Small intestine (tissue), 7 donors: ENCODE results near the gene NUTF2. TPM values are rescaled to one million over a fixed set of nuclear protein-coding genes. Genes with fewer than 3 reads are reported as not detected.

Experiments
- DNase-seq, 2 donors: peaks; one replicate each; pipeline versions ENCODE4 v3.0.0 to v3.0.0-alpha.2; 2013
- FAIRE-seq: peaks from 2 replicates; lab custom pipeline; 2012; peaks lifted over from hg19 to GRCh38; lab: Jason Lieb, UNC
- H3K27ac ChIP-seq, 3 donors: one replicate each; pipeline ENCODE4 v1.5.1; 2013; ENCODE audit warnings: low read length in 2 of 3, mild to moderate bottlenecking in 2 of 3, control low read depth in 1 of 3, inconsistent platforms in 1 of 3, low read depth in 1 of 3, moderate library complexity in 1 of 3
- H3K27me3 ChIP-seq, 3 donors: one replicate each; pipeline ENCODE4 v1.6.1; 2013; ENCODE audit warnings: low read length in 3 of 3, inconsistent platforms in 1 of 3; ENCODE audit not compliant: control insufficient read depth in 3 of 3, insufficient read depth in 3 of 3
- H3K36me3 ChIP-seq, 3 donors: one replicate each; pipeline ENCODE4 v1.6.1; 2013; ENCODE audit warnings: low read length in 3 of 3, inconsistent platforms in 1 of 3, low read depth in 1 of 3, mild to moderate bottlenecking in 1 of 3, moderate library complexity in 1 of 3; ENCODE audit not compliant: control insufficient read depth in 3 of 3, insufficient read depth in 2 of 3
- H3K4me1 ChIP-seq, 3 donors: one replicate each; pipeline ENCODE4 v1.6.1; 2013; ENCODE audit warnings: low read length in 2 of 3, inconsistent platforms in 1 of 3, low read depth in 1 of 3, mild to moderate bottlenecking in 1 of 3, moderate library complexity in 1 of 3; ENCODE audit not compliant: control insufficient read depth in 3 of 3, insufficient read depth in 2 of 3
- H3K4me3 ChIP-seq, 3 donors: one replicate each; pipeline ENCODE4 v1.5.1; 2013; ENCODE audit warnings: low read length in 3 of 3, control low read depth in 1 of 3, inconsistent platforms in 1 of 3, low read depth in 1 of 3, mild to moderate bottlenecking in 1 of 3, moderate library complexity in 1 of 3
- H3K9me3 ChIP-seq, 2 donors: one replicate each; pipeline ENCODE4 v1.6.1; 2013; ENCODE audit warnings: low read depth in 1 of 2, low read length in 1 of 2; ENCODE audit not compliant: control insufficient read depth in 2 of 2, insufficient read depth in 1 of 2
- WGBS, 3 donors: extraction: QIAGEN DNeasy Blood & Tissue Kit; methylation state at CpG; one replicate each; pipeline ENCODE4 v1.1.7; 2013; 5-methylcytosine and 5-hydroxymethylcytosine counted together
- polyA plus RNA-seq, 4 donors: library from polyadenylated mRNA; stranded (reverse) in 3 of 4; unstranded in 1 of 4; fragments of 200-250 nt in 3 of 4; fragments of 120-200 nt in 1 of 4; gene quantifications; one replicate each; pipeline versions ENCODE4 v1.2.1 to v1.2.3, GENCODE V29; 2013
- donor health status: healthy with polysubstance abuse.
- donor health status: control.
- donor health status: control.
- donor health status: Bipolar disorder and iron deficiency.
- donor health status: healthy.

Gene NUTF2
- polyA plus RNA-seq, 4 donors: 77.3 to 115 (median 102) TPM

DNA sequence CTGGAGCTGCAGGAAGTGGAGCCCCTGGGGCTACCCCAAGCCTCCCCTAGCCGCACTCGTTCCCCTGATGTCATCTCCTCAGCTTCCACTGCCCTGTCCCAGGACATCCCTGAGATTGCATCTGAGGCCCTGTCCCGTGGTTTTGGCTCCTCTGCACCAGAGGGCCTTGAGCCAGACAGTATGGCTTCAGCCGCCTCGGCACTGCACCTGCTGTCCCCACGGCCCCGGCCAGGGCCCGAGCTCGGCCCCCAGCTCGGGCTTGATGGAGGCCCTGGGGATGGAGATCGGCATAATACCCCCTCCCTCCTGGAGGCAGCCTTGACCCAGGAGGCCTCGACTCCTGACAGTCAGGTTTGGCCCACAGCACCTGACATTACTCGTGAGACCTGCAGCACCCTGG lies 33.9 kb downstream of the NUTF2 start:
- WGBS, 3 donors: 93 to 95% (median 95%) methylated on average over 13 of the region's 13 CpGs
- FAIRE-seq (no peak), DNase-seq (no peak)
- H3K27ac ChIP-seq: no peak overlapping the region
- H3K4me3 ChIP-seq: no peak overlapping the region
- H3K36me3 ChIP-seq: peaks cover 22 to 100% (median 46%) of the 10 kb centered on the region in 3 donors
- no peaks in the 10 kb centered on the region for H3K27me3 ChIP-seq
- peaks cover 0 to 24% (median 0%) of the 10 kb centered on the region in 3 donors for H3K4me1 ChIP-seq
- no peaks in the 10 kb centered on the region for H3K9me3 ChIP-seq

DNA sequence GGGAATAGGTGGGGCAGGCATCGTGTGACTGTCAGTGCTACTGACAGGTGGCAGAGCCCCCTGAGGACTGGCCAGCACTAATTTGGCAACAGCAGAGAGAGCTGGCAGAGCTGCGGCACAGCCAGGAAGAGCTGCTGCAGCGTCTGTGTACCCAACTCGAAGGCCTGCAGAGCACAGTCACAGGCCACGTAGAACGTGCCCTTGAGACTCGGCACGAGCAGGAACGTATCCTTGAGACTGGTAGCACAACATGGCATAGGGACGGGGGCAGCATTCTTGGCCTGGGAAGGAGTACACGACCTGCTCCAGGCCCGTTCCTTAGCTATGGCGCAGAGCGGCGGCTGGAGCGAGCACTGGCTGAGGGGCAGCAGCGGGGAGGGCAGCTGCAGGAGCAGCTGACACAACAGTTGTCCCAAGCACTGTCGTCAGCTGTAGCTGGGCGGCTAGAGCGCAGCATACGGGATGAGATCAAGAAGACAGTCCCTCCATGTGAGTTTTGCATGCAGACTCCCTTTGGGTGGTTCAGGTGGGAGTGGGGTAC lies 35.0 kb downstream of the NUTF2 start:
- peaks cover 22 to 100% (median 46%) of the 10 kb centered on the region in 3 donors for H3K36me3 ChIP-seq
- FAIRE-seq (no peak), DNase-seq (no peak)
- no peaks in the 10 kb centered on the region for H3K9me3 ChIP-seq
- H3K27ac ChIP-seq: peak overlapping the region in 1 of 3 donors; percentile 82
- peaks cover 0 to 24% (median 0%) of the 10 kb centered on the region in 3 donors for H3K4me1 ChIP-seq
- H3K27me3 ChIP-seq: no peaks in the 10 kb centered on the region
- no peak overlapping the region for H3K4me3 ChIP-seq
- 92 to 94% (median 93%) methylated on average over 21 of the region's 21 CpGs for WGBS, 3 donors

DNA sequence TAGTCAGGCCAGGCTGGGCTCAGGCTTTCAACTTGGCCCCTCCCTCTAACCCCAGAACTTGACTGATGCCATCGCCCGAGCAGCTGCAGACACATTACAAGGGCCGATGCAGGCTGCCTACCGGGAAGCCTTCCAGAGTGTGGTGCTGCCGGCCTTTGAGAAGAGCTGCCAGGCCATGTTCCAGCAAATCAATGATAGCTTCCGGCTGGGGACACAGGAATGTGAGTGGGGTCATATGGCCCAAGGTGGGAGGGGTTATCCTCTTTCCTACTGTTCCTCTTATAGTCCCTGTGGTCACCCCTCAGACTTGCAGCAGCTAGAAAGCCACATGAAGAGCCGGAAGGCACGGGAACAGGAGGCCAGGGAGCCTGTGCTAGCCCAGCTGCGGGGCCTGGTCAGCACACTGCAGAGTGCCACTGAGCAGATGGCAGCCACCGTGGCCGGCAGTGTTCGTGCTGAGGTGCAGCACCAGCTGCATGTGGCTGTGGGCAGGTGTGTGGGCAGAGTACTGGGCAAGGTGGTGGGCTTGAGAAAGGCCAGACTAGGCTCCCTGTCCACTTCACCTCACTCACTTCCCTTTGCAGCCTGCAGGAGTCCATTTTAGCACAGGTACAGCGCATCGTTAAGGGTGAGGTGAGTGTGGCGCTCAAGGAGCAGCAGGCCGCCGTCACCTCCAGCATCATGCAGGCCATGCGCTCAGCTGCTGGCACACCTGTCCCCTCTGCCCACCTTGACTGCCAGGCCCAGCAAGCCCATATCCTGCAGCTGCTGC lies 35.8 kb downstream of the NUTF2 start:
- DNase-seq: no peak
- Histone ChIP-seq H3K4me3 (no peak overlapping the region), H3K36me3 (peaks cover 22 to 96% (median 46%) of the 10 kb centered on the region in 3 donors), H3K27me3 (no peaks in the 10 kb centered on the region), H3K27ac (peak overlapping the region in 2 of 3 donors; percentile 32 to 82), H3K9me3 (no peaks in the 10 kb centered on the region), H3K4me1 (peaks cover 0 to 24% (median 0%) of the 10 kb centered on the region in 3 donors)
- WGBS, 3 donors: 74 to 83% (median 82%) methylated on average over 18 of the region's 18 CpGs
- no peak for FAIRE-seq

DNA sequence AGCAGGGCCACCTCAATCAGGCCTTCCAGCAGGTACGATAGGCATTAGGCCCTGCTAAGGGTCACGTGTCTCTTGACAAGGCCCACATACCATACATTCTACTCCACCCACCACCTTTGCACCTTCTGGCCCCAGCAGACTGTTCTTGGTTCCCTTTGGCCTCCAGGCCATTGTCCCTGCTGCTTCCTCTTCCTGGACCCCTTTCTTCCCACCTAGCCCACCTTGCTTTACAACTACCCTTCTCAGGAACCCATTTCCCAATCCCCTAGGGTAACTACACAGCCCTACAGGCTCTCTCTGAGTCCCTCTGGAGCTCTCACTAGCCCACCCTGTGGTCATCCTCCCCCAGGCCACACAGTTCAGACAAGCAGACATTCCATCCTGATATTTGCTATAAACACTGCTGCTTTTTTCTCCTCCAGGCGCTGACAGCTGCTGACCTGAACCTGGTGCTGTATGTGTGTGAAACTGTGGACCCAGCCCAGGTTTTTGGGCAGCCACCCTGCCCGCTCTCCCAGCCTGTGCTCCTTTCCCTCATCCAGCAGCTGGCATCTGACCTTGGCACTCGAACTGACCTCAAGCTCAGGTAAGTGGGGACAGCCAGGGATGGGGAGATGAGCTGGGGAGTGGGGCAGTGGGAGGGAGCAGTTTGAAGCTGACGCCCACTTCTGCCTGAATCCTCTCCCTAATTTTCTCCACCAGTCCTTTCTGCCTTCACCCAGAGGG lies 36.6 kb downstream of the NUTF2 start:
- Histone ChIP-seq H3K27me3 (no peaks in the 10 kb centered on the region), H3K36me3 (peaks cover 17 to 90% (median 40%) of the 10 kb centered on the region in 3 donors), H3K4me3 (no peak overlapping the region), H3K9me3 (no peaks in the 10 kb centered on the region), H3K4me1 (peaks cover 0 to 24% (median 0%) of the 10 kb centered on the region in 3 donors), H3K27ac (peak overlapping the region; percentile 36 to 82 (median 62))
- DNase-seq (peak; percentile 85 to 87), FAIRE-seq (no peak)
- WGBS, 3 donors: 44 to 62% (median 56%) methylated on average over 5 to 6 of the region's 6 CpGs

GRCh38 chr16:67883872-67884261 lies 37.1 kb downstream of the NUTF2 start:
- FAIRE-seq (no peak), DNase-seq (peak; percentile 54 to 73)
- H3K4me3 ChIP-seq: no peak overlapping the region
- H3K27me3 ChIP-seq: no peaks in the 10 kb centered on the region
- 53 to 60% (median 54%) methylated on average over 11 of the region's 11 CpGs for WGBS, 3 donors
- H3K27ac ChIP-seq: peak overlapping the region in 2 of 3 donors; percentile 36 to 82
- peaks cover 17 to 87% (median 35%) of the 10 kb centered on the region in 3 donors for H3K36me3 ChIP-seq
- H3K4me1 ChIP-seq: peaks cover 0 to 24% (median 0%) of the 10 kb centered on the region in 3 donors
- no peaks in the 10 kb centered on the region for H3K9me3 ChIP-seq

DNA sequence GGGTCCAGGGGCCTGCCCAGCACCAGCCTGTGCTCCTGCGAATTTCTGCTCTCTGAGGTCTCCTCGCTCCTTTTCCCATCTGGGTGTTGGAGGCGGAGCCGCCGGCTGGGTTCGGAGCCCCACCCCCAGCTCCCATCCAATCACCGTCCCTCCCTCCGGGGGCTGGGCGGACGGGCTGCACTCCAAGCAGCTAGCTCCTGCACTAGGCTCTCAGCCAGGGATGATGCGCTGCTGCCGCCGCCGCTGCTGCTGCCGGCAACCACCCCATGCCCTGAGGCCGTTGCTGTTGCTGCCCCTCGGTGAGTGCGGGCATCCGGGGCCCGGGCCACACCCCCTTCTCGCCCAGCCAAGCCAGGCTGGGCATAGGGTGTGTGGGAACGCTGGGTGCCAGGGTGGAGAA lies 38.0 kb downstream of the NUTF2 start, which contains the start of gene NRN1L:
Gene NRN1L (plus strand): TSS at position 202 of the 400 bp plus-strand sequence. CDS start 19 bp downstream, at position 221.
- no peaks in the 10 kb centered on the region for H3K27me3 ChIP-seq
- H3K27ac ChIP-seq: peak within 1 kb of the TSS in 2 of 3 donors; percentile 36 to 82
- FAIRE-seq (no peak), DNase-seq (peak; percentile 31 to 57)
- H3K9me3 ChIP-seq: no peaks in the 10 kb centered on the region
- H3K4me3 ChIP-seq: no peak within 1 kb of the TSS
- peaks cover 9 to 79% (median 28%) of the 10 kb centered on the region in 3 donors for H3K36me3 ChIP-seq
- 53 to 73% (median 61%) methylated on average over 22 of the region's 22 CpGs for whole genome bisulfite sequencing, 3 donors
- peaks cover 0 to 24% (median 0%) of the 10 kb centered on the region in 3 donors for H3K4me1 ChIP-seq

DNA sequence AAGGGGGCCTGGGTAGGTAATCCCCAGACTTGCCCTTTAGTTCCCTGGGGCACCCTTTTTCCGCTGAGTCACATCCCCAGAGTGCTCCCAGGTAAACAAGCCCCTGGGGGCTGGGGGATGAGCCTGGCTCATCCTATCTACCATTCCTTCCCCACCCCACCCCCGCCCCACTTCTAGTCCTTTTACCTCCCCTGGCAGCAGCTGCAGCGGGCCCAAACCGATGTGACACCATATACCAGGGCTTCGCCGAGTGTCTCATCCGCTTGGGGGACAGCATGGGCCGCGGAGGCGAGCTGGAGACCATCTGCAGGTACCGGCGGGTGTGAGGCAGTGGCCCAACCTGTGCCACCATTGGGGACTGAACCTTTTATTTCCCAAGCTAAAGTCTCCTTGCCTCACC lies 38.8 kb downstream of the NUTF2 start:
- FAIRE-seq (no peak), DNase-seq (no peak)
- no peaks in the 10 kb centered on the region for H3K9me3 ChIP-seq
- no peak overlapping the region for H3K27ac ChIP-seq
- peaks cover 0 to 24% (median 0%) of the 10 kb centered on the region in 3 donors for H3K4me1 ChIP-seq
- WGBS, 3 donors: 94 to 98% (median 96%) methylated on average over 10 to 12 of the region's 12 CpGs
- peaks cover 8 to 70% (median 21%) of the 10 kb centered on the region in 3 donors for H3K36me3 ChIP-seq
- H3K4me3 ChIP-seq: no peak overlapping the region
- no peaks in the 10 kb centered on the region for H3K27me3 ChIP-seq

DNA sequence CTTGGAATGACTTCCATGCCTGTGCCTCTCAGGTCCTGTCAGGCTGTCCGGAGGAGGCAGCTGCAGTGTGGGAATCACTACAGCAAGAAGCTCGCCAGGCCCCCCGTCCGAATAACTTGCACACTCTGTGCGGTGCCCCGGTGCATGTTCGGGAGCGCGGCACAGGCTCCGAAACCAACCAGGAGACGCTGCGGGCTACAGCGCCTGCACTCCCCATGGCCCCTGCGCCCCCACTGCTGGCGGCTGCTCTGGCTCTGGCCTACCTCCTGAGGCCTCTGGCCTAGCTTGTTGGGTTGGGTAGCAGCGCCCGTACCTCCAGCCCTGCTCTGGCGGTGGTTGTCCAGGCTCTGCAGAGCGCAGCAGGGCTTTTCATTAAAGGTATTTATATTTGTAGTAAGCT lies 39.2 kb downstream of the NUTF2 start:
- Histone ChIP-seq H3K9me3 (no peaks in the 10 kb centered on the region), H3K36me3 (peaks cover 8 to 66% (median 18%) of the 10 kb centered on the region in 3 donors), H3K4me3 (no peak overlapping the region), H3K27me3 (no peaks in the 10 kb centered on the region), H3K27ac (no peak overlapping the region), H3K4me1 (peaks cover 0 to 24% (median 0%) of the 10 kb centered on the region in 3 donors)
- 94 to 97% (median 94%) methylated on average over 19 of the region's 19 CpGs for WGBS, 3 donors
- DNase-seq (no peak), FAIRE-seq (no peak)
